Astrocyte (in vitro differentiated cells and primary cell): Measurements from ENCODE around the gene ACTL7A.

Experiments
- EZH2 ChIP-seq: IDR thresholded peaks from 2 replicates; pipeline ENCODE4 v1.6.1; 2012; ENCODE audit warnings: mild to moderate bottlenecking, low read length, inconsistent platforms; ENCODE audit not compliant: insufficient read depth
- TF ChIP-seq, protein P1 (sequence below): IDR thresholded peaks from 2 replicates; pipeline ENCODE4 v1.5.1; 2011; ENCODE audit warnings: low read depth, mild to moderate bottlenecking, inconsistent platforms, low read length, moderate library complexity; ENCODE audit not compliant: insufficient read depth

DNA sequence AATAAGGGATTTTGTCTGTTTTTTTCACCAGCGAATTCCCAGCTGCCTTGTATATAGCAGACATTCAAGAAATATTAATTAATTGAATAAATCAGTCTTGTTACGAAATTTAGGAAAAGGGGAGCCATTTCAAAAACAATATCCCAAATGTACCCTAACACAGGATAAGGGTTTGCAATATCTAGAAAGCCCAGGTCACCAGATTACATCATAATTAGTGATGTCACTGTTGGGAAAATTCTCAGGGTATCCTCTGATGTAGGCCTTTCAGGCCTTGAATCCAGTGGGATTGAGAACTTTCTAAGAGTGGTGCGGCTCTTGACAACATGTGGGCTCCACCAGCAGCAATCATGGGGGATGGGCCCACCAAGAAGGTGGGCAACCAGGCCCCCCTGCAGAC is at the start of gene ACTL7A:
- TF ChIP-seq, protein P1, sequence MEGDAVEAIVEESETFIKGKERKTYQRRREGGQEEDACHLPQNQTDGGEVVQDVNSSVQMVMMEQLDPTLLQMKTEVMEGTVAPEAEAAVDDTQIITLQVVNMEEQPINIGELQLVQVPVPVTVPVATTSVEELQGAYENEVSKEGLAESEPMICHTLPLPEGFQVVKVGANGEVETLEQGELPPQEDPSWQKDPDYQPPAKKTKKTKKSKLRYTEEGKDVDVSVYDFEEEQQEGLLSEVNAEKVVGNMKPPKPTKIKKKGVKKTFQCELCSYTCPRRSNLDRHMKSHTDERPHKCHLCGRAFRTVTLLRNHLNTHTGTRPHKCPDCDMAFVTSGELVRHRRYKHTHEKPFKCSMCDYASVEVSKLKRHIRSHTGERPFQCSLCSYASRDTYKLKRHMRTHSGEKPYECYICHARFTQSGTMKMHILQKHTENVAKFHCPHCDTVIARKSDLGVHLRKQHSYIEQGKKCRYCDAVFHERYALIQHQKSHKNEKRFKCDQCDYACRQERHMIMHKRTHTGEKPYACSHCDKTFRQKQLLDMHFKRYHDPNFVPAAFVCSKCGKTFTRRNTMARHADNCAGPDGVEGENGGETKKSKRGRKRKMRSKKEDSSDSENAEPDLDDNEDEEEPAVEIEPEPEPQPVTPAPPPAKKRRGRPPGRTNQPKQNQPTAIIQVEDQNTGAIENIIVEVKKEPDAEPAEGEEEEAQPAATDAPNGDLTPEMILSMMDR = no peak
- TF ChIP-seq EZH2 = no peak
